Measurements from ENCODE around the gene CRY2. TPM values are rescaled to one million over a fixed set of nuclear protein-coding genes. Genes with fewer than 3 reads are reported as not detected.

CRY2 gene
- polyA plus RNA-seq, 1 of the 3 experiments (the other 2 are of a cell fraction), result 6.7 TPM

DNA sequence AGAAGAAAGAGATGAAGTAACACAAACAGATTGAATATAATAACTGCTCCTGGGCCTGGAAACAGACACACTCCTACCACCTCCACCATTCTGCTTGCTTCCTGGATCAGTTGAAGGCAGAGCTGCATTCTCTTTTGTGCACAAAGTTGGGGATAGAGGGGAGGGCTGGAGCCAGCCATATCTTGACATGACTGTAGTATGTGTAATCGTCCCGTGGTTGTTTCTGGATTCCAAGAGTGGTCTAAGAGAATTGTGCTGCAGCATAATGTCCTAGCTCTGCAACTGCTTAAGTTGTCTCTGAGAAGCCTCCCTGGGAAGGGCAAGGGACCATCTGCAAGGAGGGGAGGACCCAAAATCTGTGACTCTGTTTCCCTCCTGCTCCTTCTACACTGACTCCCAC lies 3.2 kb downstream of the CRY2 start:
- ChIA-PET CTCF (interaction anchor here (1.7 kb wide), 1 partner anchor 22 kb away, joined by 8 read pairs; no protein-coding TSS in a partner anchor), POLR2A (no interaction called here)
- H3K9me2 ChIP-seq, result no peaks in the 10 kb centered on the region
- no peak overlapping the region for H2AFZ ChIP-seq (ENCODE audit: low read depth)
- no peak overlapping the region for H3K9ac ChIP-seq
- peak overlapping the region in 1 of 2 experiments; percentile 23; a peak in 2 of 4 replicates for H3K27ac ChIP-seq (ENCODE audit: low read depth in 2 of 2, low read length in 1 of 2)
- DNase-seq, result no peak
- H3K4me3 ChIP-seq (ENCODE audit: low read depth in 2 of 2, low read length in 1 of 2), result no peak overlapping the region
- no peaks in the 10 kb centered on the region for H3K27me3 ChIP-seq (ENCODE audit: insufficient read depth)
- peaks cover 50% of the 10 kb centered on the region for H4K20me1 ChIP-seq (ENCODE audit: insufficient read depth)
- no peaks in the 10 kb centered on the region for H3F3A ChIP-seq (replicated peaks; ENCODE audit: insufficient read depth)
- peaks cover 77% of the 10 kb centered on the region for H3K79me2 ChIP-seq (ENCODE audit: insufficient read depth)
- TF ChIP-seq EP300 (IDR thresholded peaks at IDR 0.05; ENCODE audit: borderline replicate concordance in 1 of 2, low read depth in 1 of 2, low read length in 1 of 2) (no peak), MXI1 (IDR thresholded peaks at IDR 0.05; ENCODE audit: low read depth, low read length) (no peak), ELF1 (IDR thresholded peaks at IDR 0.05) (no peak)
- TF ChIP-seq, protein P1, sequence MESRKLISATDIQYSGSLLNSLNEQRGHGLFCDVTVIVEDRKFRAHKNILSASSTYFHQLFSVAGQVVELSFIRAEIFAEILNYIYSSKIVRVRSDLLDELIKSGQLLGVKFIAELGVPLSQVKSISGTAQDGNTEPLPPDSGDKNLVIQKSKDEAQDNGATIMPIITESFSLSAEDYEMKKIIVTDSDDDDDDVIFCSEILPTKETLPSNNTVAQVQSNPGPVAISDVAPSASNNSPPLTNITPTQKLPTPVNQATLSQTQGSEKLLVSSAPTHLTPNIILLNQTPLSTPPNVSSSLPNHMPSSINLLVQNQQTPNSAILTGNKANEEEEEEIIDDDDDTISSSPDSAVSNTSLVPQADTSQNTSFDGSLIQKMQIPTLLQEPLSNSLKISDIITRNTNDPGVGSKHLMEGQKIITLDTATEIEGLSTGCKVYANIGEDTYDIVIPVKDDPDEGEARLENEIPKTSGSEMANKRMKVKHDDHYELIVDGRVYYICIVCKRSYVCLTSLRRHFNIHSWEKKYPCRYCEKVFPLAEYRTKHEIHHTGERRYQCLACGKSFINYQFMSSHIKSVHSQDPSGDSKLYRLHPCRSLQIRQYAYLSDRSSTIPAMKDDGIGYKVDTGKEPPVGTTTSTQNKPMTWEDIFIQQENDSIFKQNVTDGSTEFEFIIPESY (IDR thresholded peaks at IDR 0.05; ENCODE audit: borderline replicate concordance, low read depth), result no peak
- TF ChIP-seq, protein P2, sequence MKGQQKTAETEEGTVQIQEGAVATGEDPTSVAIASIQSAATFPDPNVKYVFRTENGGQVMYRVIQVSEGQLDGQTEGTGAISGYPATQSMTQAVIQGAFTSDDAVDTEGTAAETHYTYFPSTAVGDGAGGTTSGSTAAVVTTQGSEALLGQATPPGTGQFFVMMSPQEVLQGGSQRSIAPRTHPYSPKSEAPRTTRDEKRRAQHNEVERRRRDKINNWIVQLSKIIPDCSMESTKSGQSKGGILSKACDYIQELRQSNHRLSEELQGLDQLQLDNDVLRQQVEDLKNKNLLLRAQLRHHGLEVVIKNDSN (IDR thresholded peaks at IDR 0.05; ENCODE audit: borderline replicate concordance, low read depth), result no peak
- peaks cover 11 to 28% of the 10 kb centered on the region in 2 experiments for H3K4me1 ChIP-seq (ENCODE audit: control insufficient read depth in 1 of 2, insufficient read depth in 2 of 2, low read depth in 1 of 2, low read length in 1 of 2)
- 100% methylated on average over 2 of the region's 2 CpGs for whole genome bisulfite sequencing (ENCODE audit: low lambda C conversion rate)
- H3K36me3 ChIP-seq (replicated peaks in 1 of 2; ENCODE audit: control insufficient read depth in 1 of 2, insufficient read depth in 2 of 2, low read length in 1 of 2), result peaks cover 0 to 2% of the 10 kb centered on the region in 2 experiments
- H3K4me2 ChIP-seq, result no peak overlapping the region
- no peaks in the 10 kb centered on the region for H3K9me3 ChIP-seq

DNA sequence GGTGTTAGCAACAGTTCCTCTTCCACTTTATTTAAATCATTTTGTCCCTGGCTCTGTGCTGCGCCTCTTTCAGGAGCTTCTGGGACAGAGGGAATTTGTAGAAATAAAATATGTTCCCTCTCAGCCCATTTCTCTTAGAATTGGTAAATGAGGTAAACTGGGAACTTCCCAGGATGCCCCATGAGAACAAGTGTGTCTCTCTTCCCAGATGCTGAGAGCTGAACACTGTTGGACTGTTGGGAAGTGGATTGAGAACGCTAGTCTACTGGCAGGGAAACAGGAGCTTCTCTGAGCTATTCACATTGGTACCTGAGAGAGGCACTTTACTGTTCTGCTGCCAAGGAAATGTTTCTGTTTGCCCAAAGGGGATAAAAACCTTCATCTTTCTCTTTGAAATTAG lies 4.0 kb downstream of the CRY2 start:
- H3K4me3 ChIP-seq (ENCODE audit: low read depth in 2 of 2, low read length in 1 of 2), result no peak overlapping the region
- peaks cover 77% of the 10 kb centered on the region for H3K79me2 ChIP-seq (ENCODE audit: insufficient read depth)
- no peak overlapping the region for H2AFZ ChIP-seq (ENCODE audit: low read depth)
- TF ChIP-seq TEAD4 (IDR thresholded peaks at IDR 0.05; ENCODE audit: borderline replicate concordance, insufficient read depth) (no peak), FOXM1 (IDR thresholded peaks at IDR 0.05; ENCODE audit: low read depth) (no peak), CHD2 (IDR thresholded peaks at IDR 0.05; ENCODE audit: low read length, partially characterized antibody) (no peak), RFX5 (IDR thresholded peaks at IDR 0.05; ENCODE audit: low read length) (no peak), NRF1 (IDR thresholded peaks at IDR 0.05; ENCODE audit: low read depth, low read length) (no peak), TCF12 (IDR thresholded peaks at IDR 0.05) (no peak), JUND (IDR thresholded peaks at IDR 0.05) (no peak), GABPA (IDR thresholded peaks at IDR 0.05; ENCODE audit: low read depth) (no peak), TAF1 (IDR thresholded peaks at IDR 0.05; ENCODE audit: borderline replicate concordance, low read depth, low read length) (no peak), MEF2A (IDR thresholded peaks at IDR 0.05; ENCODE audit: borderline replicate concordance, low read depth) (no peak), SIN3A (IDR thresholded peaks at IDR 0.05; ENCODE audit: borderline replicate concordance, low read depth, low read length) (no peak), ELF1 (IDR thresholded peaks at IDR 0.05) (no peak), FOSL2 (IDR thresholded peaks at IDR 0.05; ENCODE audit: borderline replicate concordance, low read depth) (no peak), MXI1 (IDR thresholded peaks at IDR 0.05; ENCODE audit: low read depth, low read length) (no peak)
- TF ChIP-seq, protein P3, sequence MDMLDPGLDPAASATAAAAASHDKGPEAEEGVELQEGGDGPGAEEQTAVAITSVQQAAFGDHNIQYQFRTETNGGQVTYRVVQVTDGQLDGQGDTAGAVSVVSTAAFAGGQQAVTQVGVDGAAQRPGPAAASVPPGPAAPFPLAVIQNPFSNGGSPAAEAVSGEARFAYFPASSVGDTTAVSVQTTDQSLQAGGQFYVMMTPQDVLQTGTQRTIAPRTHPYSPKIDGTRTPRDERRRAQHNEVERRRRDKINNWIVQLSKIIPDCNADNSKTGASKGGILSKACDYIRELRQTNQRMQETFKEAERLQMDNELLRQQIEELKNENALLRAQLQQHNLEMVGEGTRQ (IDR thresholded peaks at IDR 0.05; ENCODE audit: borderline replicate concordance, low read depth, low read length), result no peak
- H3K9me3 ChIP-seq, result no peaks in the 10 kb centered on the region
- ChIA-PET CTCF (interaction anchor here (0.7 to 1.7 kb wide), 3 partner anchors 17 to 80 kb away, joined by 3 to 8 read pairs (median 3); no protein-coding TSS in a partner anchor), POLR2A (no interaction called here)
- H3K9me2 ChIP-seq, result no peaks in the 10 kb centered on the region
- H3K9ac ChIP-seq, result no peak overlapping the region
- no peaks in the 10 kb centered on the region for H3K27me3 ChIP-seq (ENCODE audit: insufficient read depth)
- no peak overlapping the region for H3K4me2 ChIP-seq
- peak overlapping the region in 1 of 2 experiments; percentile 23; a peak in 1 of 4 replicates for H3K27ac ChIP-seq (ENCODE audit: low read depth in 2 of 2, low read length in 1 of 2)
- no peak for DNase-seq
- no peaks in the 10 kb centered on the region for H3F3A ChIP-seq (replicated peaks; ENCODE audit: insufficient read depth)
- H3K36me3 ChIP-seq (replicated peaks in 1 of 2; ENCODE audit: control insufficient read depth in 1 of 2, insufficient read depth in 2 of 2, low read length in 1 of 2), result peaks cover 0 to 2% of the 10 kb centered on the region in 2 experiments
- WGBS (ENCODE audit: low lambda C conversion rate), result 91% methylated on average over 2 of the region's 2 CpGs
- peaks cover 11 to 34% of the 10 kb centered on the region in 2 experiments for H3K4me1 ChIP-seq (ENCODE audit: control insufficient read depth in 1 of 2, insufficient read depth in 2 of 2, low read depth in 1 of 2, low read length in 1 of 2)
- peaks cover 50% of the 10 kb centered on the region for H4K20me1 ChIP-seq (ENCODE audit: insufficient read depth)
